Body of pancreas (tissue), 4 donors: ENCODE data around the gene HDAC3. TPM values are rescaled to one million over a fixed set of nuclear protein-coding genes. Genes with fewer than 3 reads are reported as not detected.

Source experiments
- ATAC-seq: fragments of 150-250 bp; one replicate; pipeline ENCODE4 v1.9.1; 2016
- DNase-seq, 4 donors: peaks; one replicate each; pipeline ENCODE4 v3.0.0-alpha.2; 2019
- H3K27ac ChIP-seq, 4 donors: fragments of 200-600 bp; sonication (generic); 1 replicate in 3 of 4; 2 replicates in 1 of 4; pipeline versions ENCODE4 v1.5.1 to v1.6.1; 2016 to 2019; ENCODE audit warnings: mild to moderate bottlenecking in 1 of 4, mixed read lengths in 1 of 4, moderate library complexity in 1 of 4
- H3K27me3 ChIP-seq, 2 donors: fragments of 200-600 bp; sonication (generic); one replicate each; pipeline ENCODE4 v1.6.0; 2016; ENCODE audit warnings: mild to moderate bottlenecking in 1 of 2
- H3K36me3 ChIP-seq, 2 donors: fragments of 200-600 bp; sonication (generic); replicated peaks in 1 of 2; 2 replicates each; pipeline ENCODE4 v1.5.1; 2016; ENCODE audit warnings: low read depth in 2 of 2; ENCODE audit not compliant: insufficient read depth in 1 of 2
- H3K4me1 ChIP-seq: fragments of 200-600 bp; sonication (generic); one replicate; pipeline ENCODE4 v1.6.0; 2016
- H3K4me3 ChIP-seq, 2 donors: fragments of 200-600 bp; sonication (generic); 1 replicate in 1 of 2; 2 replicates in 1 of 2; pipeline ENCODE4 v1.5.1; 2016 to 2019
- H3K9me3 ChIP-seq, 3 donors: fragments of 200-600 bp; sonication (generic); 1 replicate in 2 of 3; 2 replicates in 1 of 3; pipeline ENCODE4 v1.5.1; 2016
- CTCF ChIP-seq, 7 experiments: fragments of 450-650 bp in 4 of 7; fragments of 200-600 bp in 3 of 7; sonication (generic) in 3 of 7; IDR thresholded peaks; one replicate each; pipeline ENCODE4 v1.5.1; 2016 to 2019; ENCODE audit warnings: antibody characterized with exemption in 7 of 7
- POLR2A ChIP-seq, 3 donors: fragments of 450-650 bp; IDR thresholded peaks; one replicate each; pipeline ENCODE4 v1.6.1; 2016; ENCODE audit warnings: antibody characterized with exemption in 3 of 3, mild to moderate bottlenecking in 2 of 3
- WGBS, 2 donors: methylation state at CpG; one replicate each; pipeline ENCODE4 v1.1.5; 2017; 5-methylcytosine and 5-hydroxymethylcytosine counted together
- intact Hi-C: fragments of 100-400 bp; cut with DNase I; formaldehyde crosslinking; loops from one replicate; pipeline ENCODE4 v1.15.1; 2023
- total RNA-seq, 2 donors: library from RNA; depleted of rRNA; stranded (reverse); fragments of >200 nt; gene quantifications; one replicate each; pipeline ENCODE4 v1.1.0, GENCODE V29; 2016

Gene HDAC3
- total RNA-seq, 2 donors from 2014 or later = 42.8 to 63.8 TPM

- WGBS, 2 donors = 53 to 69% methylated on average over 9 of the region's 9 CpGs
- peak; percentile 22 for ATAC-seq
- H3K4me3 ChIP-seq = peak overlapping the region in 1 of 2 donors; percentile 43
- TF ChIP-seq CTCF (IDR thresholded peaks at IDR 0.05) = no peak
- TF ChIP-seq POLR2A (IDR thresholded peaks at IDR 0.05) = no peak
- H3K36me3 ChIP-seq = no peaks in the 10 kb centered on the region
- no peaks in the 10 kb centered on the region for H3K27me3 ChIP-seq
- H3K4me1 ChIP-seq = peaks cover 18% of the 10 kb centered on the region
- intact Hi-C loops = no loop called here
- peak in 1 of 4 donors; percentile 34 for DNase-seq
- no peaks in the 10 kb centered on the region for H3K9me3 ChIP-seq
- peak overlapping the region in 2 of 4 donors; percentile 41 to 47 for H3K27ac ChIP-seq
Observed at GRCh38 chr5:141651728-141652105, 15.1 kb upstream of the HDAC3 start.

GRCh38 chr5:141650851-141651727 is 14.4 kb upstream of the HDAC3 start, which contains the start of gene FCHSD1:
Gene FCHSD1 (minus strand): TSS chr5:141651418. CDS start chr5:141651368, 50 bp downstream.
- peak; percentile 89 to 93 (median 91) for DNase-seq
- Histone ChIP-seq H3K4me3 (peak within 1 kb of the TSS in 1 of 2 donors; percentile 43), H3K9me3 (no peaks in the 10 kb centered on the region), H3K4me1 (peaks cover 18% of the 10 kb centered on the region), H3K27me3 (no peaks in the 10 kb centered on the region), H3K36me3 (no peaks in the 10 kb centered on the region), H3K27ac (peak within 1 kb of the TSS in 2 of 4 donors; percentile 41 to 47)
- intact Hi-C loops = no loop called here
- TF ChIP-seq CTCF (IDR thresholded peaks at IDR 0.05) (peak in 2 of 7 experiments; percentile 5 to 23), POLR2A (IDR thresholded peaks at IDR 0.05) (peak in 2 of 3 donors; percentile 45 to 47)
- 5 to 7% methylated on average over 17 to 48 of the region's 50 CpGs for WGBS, 2 donors
- ATAC-seq = peak; percentile 99

- intact Hi-C loops = no loop called here
- Histone ChIP-seq H3K27me3 (no peaks in the 10 kb centered on the region), H3K9me3 (no peaks in the 10 kb centered on the region), H3K4me1 (peaks cover 18% of the 10 kb centered on the region), H3K36me3 (no peaks in the 10 kb centered on the region), H3K27ac (no peak overlapping the region), H3K4me3 (no peak overlapping the region)
- ATAC-seq = no peak
- TF ChIP-seq POLR2A (IDR thresholded peaks at IDR 0.05) = no peak
- no peak for TF ChIP-seq CTCF (IDR thresholded peaks at IDR 0.05)
- DNase-seq = no peak
Observed at GRCh38 chr5:141649972-141650371, 13.3 kb upstream of the HDAC3 start.

GRCh38 chr5:141649056-141649688 is 12.5 kb upstream of the HDAC3 start:
- Histone ChIP-seq H3K27ac (no peak overlapping the region), H3K27me3 (no peaks in the 10 kb centered on the region), H3K9me3 (no peaks in the 10 kb centered on the region), H3K36me3 (no peaks in the 10 kb centered on the region), H3K4me1 (peaks cover 18% of the 10 kb centered on the region), H3K4me3 (no peak overlapping the region)
- peak in 3 of 4 donors; percentile 26 to 31 (median 27) for DNase-seq
- WGBS, 2 donors = 90 to 93% methylated on average over 16 to 17 of the region's 17 CpGs
- TF ChIP-seq POLR2A (IDR thresholded peaks at IDR 0.05) (no peak), CTCF (IDR thresholded peaks at IDR 0.05) (no peak)
- intact Hi-C loops = no loop called here
- ATAC-seq = no peak
